22Rv1 (cell line): ENCODE results near the gene HRG.

Experiments
- CTCF ChIP-seq: fragments of 450-650 bp; IDR thresholded peaks from 2 replicates; pipeline ENCODE4 v1.5.1; 2017; ENCODE audit warnings: mild to moderate bottlenecking
- ZFX ChIP-seq: fragments of 450-650 bp; IDR thresholded peaks from 2 replicates; pipeline ENCODE4 v1.6.1; 2017; ENCODE audit warnings: antibody characterized with exemption, borderline replicate concordance

GRCh38 chr3:186717039-186717457 lies 51.2 kb downstream of the HRG start, which contains the start of gene KNG1:
- TF ChIP-seq CTCF (no peak), ZFX (no peak)
